Esophagus muscularis mucosa (tissue), 2 donors: ENCODE measurements around the gene UBA52.

ENCODE experiments used
- EP300 ChIP-seq: sonication (generic); formaldehyde crosslinking; IDR thresholded peaks from one replicate; pipeline ENCODE4 v1.6.1; 2017; ENCODE audit warnings: antibody characterized with exemption
- POLR2A ChIP-seq: fragments of 450-650 bp; IDR thresholded peaks from one replicate; pipeline ENCODE4 v1.6.1; 2017; ENCODE audit warnings: antibody characterized with exemption, moderate library complexity, mild to moderate bottlenecking, low read depth

DNA sequence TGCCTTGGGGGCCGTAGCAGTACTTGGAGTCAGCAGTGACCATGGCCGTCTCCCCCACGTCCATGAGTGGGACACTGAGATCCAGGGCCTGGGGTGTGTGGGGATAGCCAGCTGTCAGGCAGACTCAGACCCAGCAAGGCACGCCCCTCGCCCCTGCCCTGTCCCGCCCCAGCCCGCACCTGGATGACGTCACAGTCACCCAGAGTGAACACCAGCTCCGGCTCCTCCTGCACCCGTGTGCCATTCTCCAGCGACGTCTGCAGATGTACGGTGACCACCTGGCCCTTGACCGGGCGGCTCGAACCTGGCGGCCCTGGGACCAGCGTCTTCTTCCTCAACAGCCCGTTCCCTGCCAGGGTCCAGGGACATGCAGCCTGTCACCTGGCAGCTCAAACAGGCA is 32.3 kb upstream of the UBA52 start:
- no peak for TF ChIP-seq EP300
- no peak for TF ChIP-seq POLR2A
